SK-N-SH (cell line): ENCODE results near the gene VCAM1.

Experiments used
- EP300 ChIP-seq, 2 experiments: IDR thresholded peaks; 2 replicates each; pipeline versions ENCODE4 v1.4.0 to v1.6.1; 2012; ENCODE audit warnings: borderline replicate concordance in 1 of 2, low read depth in 1 of 2, low read length in 1 of 2
- EZH2phosphoT487 ChIP-seq: fragments of 200-600 bp; sonication (generic); IDR thresholded peaks from 2 replicates; pipeline ENCODE4 v1.6.1; 2017; ENCODE audit warnings: low read depth, mixed run types, mild to moderate bottlenecking, antibody characterized with exemption, moderate library complexity, borderline replicate concordance
- FOSL2 ChIP-seq: IDR thresholded peaks from 2 replicates; pipeline ENCODE4 v1.4.0; 2012; ENCODE audit warnings: low read depth, mild to moderate bottlenecking, moderate library complexity, borderline replicate concordance
- FOXM1 ChIP-seq: IDR thresholded peaks from 2 replicates; pipeline ENCODE4 v1.4.0; 2012; ENCODE audit warnings: low read depth, mild to moderate bottlenecking
- MXI1 ChIP-seq: IDR thresholded peaks from 2 replicates; pipeline ENCODE4 v1.6.1; 2012; ENCODE audit warnings: mild to moderate bottlenecking, low read depth, low read length, improper control_type of control experiment
- POLR2AphosphoS5 ChIP-seq: IDR thresholded peaks from 2 replicates; pipeline ENCODE4 v1.6.1; 2012; ENCODE audit warnings: low read depth, low read length
- RCOR1 ChIP-seq: fragments of 150-350 bp; IDR thresholded peaks from 2 replicates; pipeline ENCODE4 v1.6.1; 2017; ENCODE audit warnings: antibody characterized with exemption, low read length
- SIN3A ChIP-seq: IDR thresholded peaks from 2 replicates; pipeline ENCODE4 v1.6.1; 2012; ENCODE audit warnings: low read depth, mild to moderate bottlenecking, low read length, moderate library complexity, borderline replicate concordance
- SMC3 ChIP-seq: IDR thresholded peaks from 2 replicates; pipeline ENCODE4 v1.6.1; 2012; ENCODE audit warnings: low read depth, low read length, improper control_type of control experiment
- TAF1 ChIP-seq: IDR thresholded peaks from 2 replicates; pipeline ENCODE4 v1.6.1; 2012; ENCODE audit warnings: low read depth, mild to moderate bottlenecking, low read length, moderate library complexity, borderline replicate concordance
- TCF12 ChIP-seq: IDR thresholded peaks from 2 replicates; pipeline ENCODE4 v1.4.0; 2012
- TF ChIP-seq, protein P1 (sequence below): fragments of 200-600 bp; sonication (generic); IDR thresholded peaks from 2 replicates; pipeline ENCODE4 v1.6.1; 2017; ENCODE audit warnings: antibody characterized with exemption, mild to moderate bottlenecking, moderate library complexity
- TF ChIP-seq, protein P2 (sequence below): IDR thresholded peaks from 2 replicates; pipeline ENCODE4 v1.4.0; 2012; ENCODE audit warnings: low read depth

DNA sequence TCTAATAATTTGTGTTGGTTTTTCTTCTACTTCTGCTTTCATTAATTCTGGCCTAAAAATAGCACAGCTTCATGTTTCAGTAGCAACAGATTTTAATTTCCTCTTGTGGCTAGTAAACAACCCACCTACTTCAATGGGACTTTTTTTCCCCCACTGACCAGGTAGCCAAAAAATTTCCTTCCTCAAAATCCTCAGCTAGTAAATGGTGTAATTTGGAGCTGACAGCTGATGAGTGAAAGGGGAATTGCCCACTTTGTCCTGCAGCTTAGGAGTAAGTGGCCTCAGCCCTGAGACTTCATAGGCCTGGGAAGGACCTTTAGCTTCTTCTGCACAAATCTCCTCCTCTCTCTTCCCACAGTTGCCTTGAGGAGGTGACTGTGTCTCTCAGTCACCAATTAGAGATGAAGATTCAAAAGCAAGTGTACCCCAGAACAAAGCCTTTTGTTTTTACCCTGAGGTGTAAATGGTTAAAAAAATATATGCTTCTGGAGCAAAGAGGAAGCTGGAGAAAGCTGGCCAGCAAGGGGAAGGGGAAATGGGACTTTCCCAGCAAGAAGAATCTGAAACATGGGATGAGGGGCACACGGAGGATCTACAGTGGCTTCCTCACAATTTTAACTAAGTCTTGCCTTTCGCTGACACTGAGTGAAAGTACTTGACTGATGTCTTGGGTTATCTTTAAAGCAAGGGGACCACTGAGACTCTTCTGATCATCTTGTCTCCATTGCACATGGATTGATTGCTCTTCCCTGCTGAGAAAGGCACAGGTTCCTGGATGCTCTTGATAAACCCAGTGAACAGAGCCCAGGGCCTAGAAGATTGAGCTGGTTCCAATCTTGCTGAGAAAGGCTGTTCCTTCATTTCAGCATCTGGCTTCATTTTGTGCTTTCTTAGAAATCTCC lies 35.8 kb upstream of the VCAM1 start:
- TF ChIP-seq EZH2phosphoT487 (no peak), FOSL2 (no peak), SIN3A (no peak), POLR2AphosphoS5 (no peak), RCOR1 (no peak), FOXM1 (no peak), MXI1 (no peak), TCF12 (no peak), EP300 (IDR thresholded peaks at IDR 0.05; ENCODE audit: borderline replicate concordance in 1 of 2, low read depth in 1 of 2, low read length in 1 of 2) (no peak), SMC3 (no peak), TAF1 (no peak)
- TF ChIP-seq, protein P1, sequence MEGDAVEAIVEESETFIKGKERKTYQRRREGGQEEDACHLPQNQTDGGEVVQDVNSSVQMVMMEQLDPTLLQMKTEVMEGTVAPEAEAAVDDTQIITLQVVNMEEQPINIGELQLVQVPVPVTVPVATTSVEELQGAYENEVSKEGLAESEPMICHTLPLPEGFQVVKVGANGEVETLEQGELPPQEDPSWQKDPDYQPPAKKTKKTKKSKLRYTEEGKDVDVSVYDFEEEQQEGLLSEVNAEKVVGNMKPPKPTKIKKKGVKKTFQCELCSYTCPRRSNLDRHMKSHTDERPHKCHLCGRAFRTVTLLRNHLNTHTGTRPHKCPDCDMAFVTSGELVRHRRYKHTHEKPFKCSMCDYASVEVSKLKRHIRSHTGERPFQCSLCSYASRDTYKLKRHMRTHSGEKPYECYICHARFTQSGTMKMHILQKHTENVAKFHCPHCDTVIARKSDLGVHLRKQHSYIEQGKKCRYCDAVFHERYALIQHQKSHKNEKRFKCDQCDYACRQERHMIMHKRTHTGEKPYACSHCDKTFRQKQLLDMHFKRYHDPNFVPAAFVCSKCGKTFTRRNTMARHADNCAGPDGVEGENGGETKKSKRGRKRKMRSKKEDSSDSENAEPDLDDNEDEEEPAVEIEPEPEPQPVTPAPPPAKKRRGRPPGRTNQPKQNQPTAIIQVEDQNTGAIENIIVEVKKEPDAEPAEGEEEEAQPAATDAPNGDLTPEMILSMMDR: no peak
- TF ChIP-seq, protein P2, sequence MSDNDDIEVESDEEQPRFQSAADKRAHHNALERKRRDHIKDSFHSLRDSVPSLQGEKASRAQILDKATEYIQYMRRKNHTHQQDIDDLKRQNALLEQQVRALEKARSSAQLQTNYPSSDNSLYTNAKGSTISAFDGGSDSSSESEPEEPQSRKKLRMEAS: no peak
